Measurements from ENCODE around the gene ANKDD1A. TPM values are rescaled to one million over a fixed set of nuclear protein-coding genes. Genes with fewer than 3 reads are reported as not detected.

ANKDD1A gene
- polyA plus RNA-seq, 1 donor from 2014 or later: 7.0 TPM

GRCh38 chr15:64891561-64891960, 20.1 kb upstream of the ANKDD1A start:
- Histone ChIP-seq H4K20me1 (ENCODE audit: insufficient read depth) (no peaks in the 10 kb centered on the region), H3K79me2 (replicated peaks; ENCODE audit: insufficient read depth, low read length) (no peaks in the 10 kb centered on the region), H3K27me3 (ENCODE audit: insufficient read depth, low read depth, low read length) (no peaks in the 10 kb centered on the region), H2AFZ (ENCODE audit: low read depth, low read length) (no peak overlapping the region), H3F3A (ENCODE audit: insufficient read depth, low read length, poor library complexity, severe bottlenecking) (no peaks in the 10 kb centered on the region), H3K9ac (ENCODE audit: low read length) (no peak overlapping the region), H3K9me3 (ENCODE audit: low read length) (no peaks in the 10 kb centered on the region), H3K4me3 (ENCODE audit: low read length) (no peak overlapping the region), H3K36me3 (ENCODE audit: insufficient read depth, low read length) (no peaks in the 10 kb centered on the region), H3K27ac (ENCODE audit: low read length) (no peak overlapping the region), H3K9me2 (ENCODE audit: insufficient read depth, low read length) (no peaks in the 10 kb centered on the region), H3K4me2 (ENCODE audit: low read length) (no peak overlapping the region)
- TF ChIP-seq, protein P1, sequence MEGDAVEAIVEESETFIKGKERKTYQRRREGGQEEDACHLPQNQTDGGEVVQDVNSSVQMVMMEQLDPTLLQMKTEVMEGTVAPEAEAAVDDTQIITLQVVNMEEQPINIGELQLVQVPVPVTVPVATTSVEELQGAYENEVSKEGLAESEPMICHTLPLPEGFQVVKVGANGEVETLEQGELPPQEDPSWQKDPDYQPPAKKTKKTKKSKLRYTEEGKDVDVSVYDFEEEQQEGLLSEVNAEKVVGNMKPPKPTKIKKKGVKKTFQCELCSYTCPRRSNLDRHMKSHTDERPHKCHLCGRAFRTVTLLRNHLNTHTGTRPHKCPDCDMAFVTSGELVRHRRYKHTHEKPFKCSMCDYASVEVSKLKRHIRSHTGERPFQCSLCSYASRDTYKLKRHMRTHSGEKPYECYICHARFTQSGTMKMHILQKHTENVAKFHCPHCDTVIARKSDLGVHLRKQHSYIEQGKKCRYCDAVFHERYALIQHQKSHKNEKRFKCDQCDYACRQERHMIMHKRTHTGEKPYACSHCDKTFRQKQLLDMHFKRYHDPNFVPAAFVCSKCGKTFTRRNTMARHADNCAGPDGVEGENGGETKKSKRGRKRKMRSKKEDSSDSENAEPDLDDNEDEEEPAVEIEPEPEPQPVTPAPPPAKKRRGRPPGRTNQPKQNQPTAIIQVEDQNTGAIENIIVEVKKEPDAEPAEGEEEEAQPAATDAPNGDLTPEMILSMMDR (IDR thresholded peaks at IDR 0.05; ENCODE audit: poor library complexity, severe bottlenecking): no peak
- TF ChIP-seq REST (IDR thresholded peaks at IDR 0.05; ENCODE audit: borderline replicate concordance): no peak
- TF ChIP-seq MXI1 (conservative IDR thresholded peaks at IDR 0.05; ENCODE audit: poor library complexity, severe bottlenecking): no peak
- TF ChIP-seq SMC3 (conservative IDR thresholded peaks at IDR 0.05; ENCODE audit: poor library complexity): no peak
- TF ChIP-seq EZH2 (IDR thresholded peaks at IDR 0.05; ENCODE audit: borderline replicate concordance, insufficient read depth, low read length, poor library complexity, severe bottlenecking): no peak
- TF ChIP-seq POLR2AphosphoS5 (IDR thresholded peaks at IDR 0.05): no peak
- no peak for TF ChIP-seq TAF1 (IDR thresholded peaks at IDR 0.05; ENCODE audit: low read depth)
- no peak for TF ChIP-seq RAD21 (conservative IDR thresholded peaks at IDR 0.05)
- TF ChIP-seq EP300 (conservative IDR thresholded peaks at IDR 0.05; ENCODE audit: poor library complexity, severe bottlenecking): no peak

- Histone ChIP-seq H4K20me1 (ENCODE audit: insufficient read depth) (no peaks in the 10 kb centered on the region), H3F3A (ENCODE audit: insufficient read depth, low read length, poor library complexity, severe bottlenecking) (no peaks in the 10 kb centered on the region), H3K36me3 (ENCODE audit: insufficient read depth, low read length) (no peaks in the 10 kb centered on the region), H2AFZ (ENCODE audit: low read depth, low read length) (no peak overlapping the region), H3K9me3 (ENCODE audit: low read length) (no peaks in the 10 kb centered on the region), H3K9me2 (ENCODE audit: insufficient read depth, low read length) (no peaks in the 10 kb centered on the region), H3K79me2 (replicated peaks; ENCODE audit: insufficient read depth, low read length) (no peaks in the 10 kb centered on the region), H3K27me3 (ENCODE audit: insufficient read depth, low read depth, low read length) (no peaks in the 10 kb centered on the region), H3K9ac (ENCODE audit: low read length) (no peak overlapping the region), H3K4me2 (ENCODE audit: low read length) (no peak overlapping the region), H3K4me3 (ENCODE audit: low read length) (no peak overlapping the region), H3K27ac (ENCODE audit: low read length) (no peak overlapping the region)
- no peak for TF ChIP-seq REST (IDR thresholded peaks at IDR 0.05; ENCODE audit: borderline replicate concordance)
Measured at GRCh38 chr15:64892847-64893403, 18.8 kb upstream of the ANKDD1A start.

All from neural cell (in vitro differentiated cells).